ENCODE results near the gene KIF18A. TPM values are rescaled to one million over a fixed set of nuclear protein-coding genes. Genes with fewer than 3 reads are reported as not detected.
A peak's percentile ranks its signal among the peaks of the same experiment; 100 is the strongest.
"Not testable (repeated sequence)": the region's sequence is repeated elsewhere in the genome, so short reads cannot be mapped to it uniquely, and the experiment has no call there.

KIF18A gene
- 1 to 10 TPM in 11 of 12 donors, not detected in 1; 2.5 to 8.1 (median 4.8) TPM for polyA plus RNA-seq (ENCODE audit: insufficient read length in 12 of 12)
- long read RNA-seq, donor 1, partial matches to known transcripts, result 0 of 1 reads
- long read RNA-seq, donor 1, other reads (novel, unspliced or antisense), result 0 of 1 reads
- long read RNA-seq, donor 2, partial matches to known transcripts, result 0 of 2 reads
- long read RNA-seq, donor 2, other reads (novel, unspliced or antisense), result 0 of 2 reads
- long read RNA-seq, donor 3, result 0 reads
- long read RNA-seq, donor 4, result 0 reads
- long read RNA-seq, donor 5, result 0 reads
- long read RNA-seq, donor 6, partial matches to known transcripts, result 0 of 2 reads
- long read RNA-seq, donor 6, other reads (novel, unspliced or antisense), result 0 of 2 reads
- long read RNA-seq, donor 7, result 0 reads
- long read RNA-seq, donor 8, partial matches to known transcripts, result 0 of 1 reads
- long read RNA-seq, donor 8, other reads (novel, unspliced or antisense), result 0 of 1 reads
- long read RNA-seq, donor 9, result 0 reads
- long read RNA-seq, donor 10, partial matches to known transcripts, result 0 of 1 reads
- long read RNA-seq, donor 10, other reads (novel, unspliced or antisense), result 0 of 1 reads
- long read RNA-seq, donor 11, partial matches to known transcripts, result 0 of 1 reads
- long read RNA-seq, donor 11, other reads (novel, unspliced or antisense), result 0 of 1 reads

DNA sequence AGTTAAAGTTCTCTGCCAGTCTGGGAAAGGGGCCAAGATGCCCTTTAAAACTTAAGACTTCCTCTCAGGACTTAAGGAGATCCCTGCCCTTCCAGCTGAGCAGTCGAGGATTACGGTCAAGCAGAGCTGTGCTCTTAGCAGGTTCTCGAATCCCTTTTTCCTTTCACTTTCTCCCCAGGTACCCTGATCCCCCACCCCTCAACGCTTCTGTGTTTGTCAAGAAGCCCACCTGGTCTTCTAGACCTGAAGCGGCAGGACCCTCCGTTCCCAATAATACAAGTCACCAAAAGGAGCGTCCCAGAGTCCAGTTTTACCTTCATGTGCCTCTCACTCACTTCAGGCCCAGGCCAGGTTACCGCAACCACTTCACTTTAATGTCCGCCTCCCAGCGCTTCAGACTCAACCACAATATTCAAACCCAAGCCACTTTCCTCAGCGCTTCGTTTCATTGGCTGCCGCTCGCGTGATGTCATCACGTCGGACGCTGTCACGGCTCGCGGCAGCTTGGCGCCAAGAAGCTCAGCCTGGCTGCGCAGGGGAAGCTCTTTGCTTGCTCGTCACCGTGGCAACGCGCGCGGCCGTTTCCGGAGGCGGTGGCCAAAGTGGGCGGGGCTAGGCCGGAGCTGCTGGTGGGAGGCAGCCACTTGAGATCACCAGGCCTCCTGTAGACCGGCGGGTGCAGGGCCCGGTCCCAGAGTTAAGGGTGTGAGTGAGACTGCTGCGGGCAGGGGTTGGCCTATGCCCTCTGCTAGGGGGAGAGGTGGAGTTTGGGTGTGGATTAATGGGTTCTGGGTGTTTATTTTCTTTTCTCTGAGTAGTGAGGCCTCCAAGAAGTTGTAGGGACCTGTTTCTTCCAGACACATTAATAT lies at the start of gene KIF18A, which contains the start of gene METTL15:
KIF18A (minus strand) TSS at position 407 of the 869 bp plus-strand sequence. CDS start 10,209 bp downstream, outside the sequence.
METTL15 (plus strand) TSS at position 639 of the 869 bp plus-strand sequence. CDS start 4,947 bp downstream, outside the sequence.
- DNase-seq, result peak; percentile 100

DNA sequence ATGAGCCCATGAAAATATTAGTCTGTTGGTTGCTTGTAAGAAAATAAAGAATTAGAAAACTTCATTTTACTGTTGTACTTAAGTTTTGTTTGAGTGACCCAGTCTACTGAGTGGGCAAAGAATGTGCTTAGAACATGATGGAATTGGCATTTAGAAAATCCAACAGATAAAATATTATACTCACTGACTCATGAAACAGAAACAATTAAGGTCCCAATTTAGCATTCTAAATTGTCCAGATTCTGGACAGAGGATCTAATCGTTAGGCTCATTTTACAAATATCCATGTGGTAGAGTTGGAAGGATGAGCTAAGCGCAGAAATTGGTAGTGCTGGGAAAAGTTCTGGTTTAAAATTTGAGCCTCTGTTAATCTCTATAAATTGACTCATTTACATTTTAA lies 45.6 kb upstream of the KIF18A start:
- DNase-seq, result no peak

DNA sequence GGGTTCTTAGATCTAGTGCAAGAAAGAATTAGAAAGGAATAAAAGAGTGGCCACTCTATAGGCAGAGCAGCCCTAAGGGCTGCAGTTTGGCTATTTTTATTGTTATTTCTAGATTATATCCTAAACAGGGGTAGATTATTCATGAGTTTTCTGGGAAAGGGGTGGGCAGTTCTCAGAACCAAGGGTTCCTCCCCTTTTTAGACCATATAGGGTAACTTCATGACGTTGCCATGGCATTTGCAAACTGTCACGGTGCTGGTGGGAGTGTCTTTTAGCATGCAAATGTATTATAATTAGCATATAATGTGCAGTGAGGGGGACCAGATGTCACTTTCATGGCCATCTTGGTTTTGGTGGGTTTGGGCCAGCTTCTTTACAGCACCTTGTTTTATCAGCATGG lies 44.8 kb upstream of the KIF18A start:
- DNase-seq, result no peak

DNA sequence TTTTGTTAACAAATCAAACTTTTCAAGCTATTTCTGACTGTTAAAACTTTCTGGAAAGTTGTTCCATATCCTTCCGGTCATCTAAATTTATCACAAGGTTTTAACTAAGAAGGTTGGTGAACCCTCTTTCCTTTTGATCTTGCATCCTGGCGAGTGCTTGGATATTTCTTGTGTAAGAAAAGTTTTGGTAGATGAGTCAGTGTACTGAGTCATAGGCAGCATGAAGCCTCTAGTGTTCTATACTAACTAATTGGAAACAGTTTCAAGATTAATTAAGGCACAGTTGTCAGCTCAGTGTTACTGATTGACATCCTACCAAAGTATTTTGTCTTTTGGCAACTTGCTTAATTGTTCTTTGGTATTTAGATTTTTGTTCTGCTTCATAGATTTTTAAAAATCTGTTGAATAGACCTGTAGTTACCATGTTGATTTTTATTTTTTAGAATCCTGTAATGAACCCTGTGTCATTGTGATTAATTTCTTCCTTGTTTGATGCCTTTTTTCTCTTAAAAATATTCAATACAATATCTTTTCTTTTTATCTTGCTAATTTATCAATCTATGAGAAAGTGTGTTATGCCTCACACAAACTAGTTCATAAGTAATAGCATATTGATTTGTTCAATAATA lies 38.3 kb upstream of the KIF18A start:
- no peak for DNase-seq

DNA sequence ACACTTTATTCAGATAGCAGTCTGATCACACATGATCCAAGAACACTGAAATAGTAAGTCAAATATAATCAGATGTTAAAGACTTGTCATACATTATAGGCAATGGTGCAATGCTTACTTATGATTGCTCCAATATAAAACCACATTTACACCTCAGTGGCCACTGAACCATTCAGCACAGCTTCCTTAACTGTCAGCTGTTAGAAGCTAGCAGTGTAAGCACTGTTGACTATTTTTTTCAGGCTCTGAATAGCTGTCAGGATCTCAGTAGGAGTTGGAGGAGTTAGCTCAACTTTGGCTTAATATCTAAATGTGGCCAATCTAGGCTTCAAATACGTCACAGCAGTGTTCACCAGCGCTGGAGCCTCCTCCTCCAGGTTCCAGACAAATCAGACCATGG lies 36.9 kb upstream of the KIF18A start:
- no peak for DNase-seq

DNA sequence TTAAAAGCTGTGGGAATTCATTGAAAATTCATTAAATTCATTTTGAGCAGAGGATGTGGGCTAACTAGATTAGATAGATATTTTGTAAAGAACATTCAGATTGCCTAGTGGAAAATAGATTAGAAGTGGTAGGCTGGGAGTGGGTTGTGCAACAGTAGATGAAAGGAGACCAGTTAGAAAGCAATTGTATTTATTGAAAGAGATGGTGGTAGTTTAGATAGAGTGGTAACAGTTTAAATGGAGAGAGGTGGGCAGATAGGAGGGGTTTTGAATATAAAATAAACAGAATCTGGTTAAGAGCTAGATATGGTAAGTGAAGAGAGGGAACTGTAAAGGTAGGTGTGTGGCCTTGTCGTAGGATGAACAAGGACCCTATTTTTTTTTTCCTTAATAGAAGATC lies 34.8 kb upstream of the KIF18A start:
- DNase-seq, result no peak

DNA sequence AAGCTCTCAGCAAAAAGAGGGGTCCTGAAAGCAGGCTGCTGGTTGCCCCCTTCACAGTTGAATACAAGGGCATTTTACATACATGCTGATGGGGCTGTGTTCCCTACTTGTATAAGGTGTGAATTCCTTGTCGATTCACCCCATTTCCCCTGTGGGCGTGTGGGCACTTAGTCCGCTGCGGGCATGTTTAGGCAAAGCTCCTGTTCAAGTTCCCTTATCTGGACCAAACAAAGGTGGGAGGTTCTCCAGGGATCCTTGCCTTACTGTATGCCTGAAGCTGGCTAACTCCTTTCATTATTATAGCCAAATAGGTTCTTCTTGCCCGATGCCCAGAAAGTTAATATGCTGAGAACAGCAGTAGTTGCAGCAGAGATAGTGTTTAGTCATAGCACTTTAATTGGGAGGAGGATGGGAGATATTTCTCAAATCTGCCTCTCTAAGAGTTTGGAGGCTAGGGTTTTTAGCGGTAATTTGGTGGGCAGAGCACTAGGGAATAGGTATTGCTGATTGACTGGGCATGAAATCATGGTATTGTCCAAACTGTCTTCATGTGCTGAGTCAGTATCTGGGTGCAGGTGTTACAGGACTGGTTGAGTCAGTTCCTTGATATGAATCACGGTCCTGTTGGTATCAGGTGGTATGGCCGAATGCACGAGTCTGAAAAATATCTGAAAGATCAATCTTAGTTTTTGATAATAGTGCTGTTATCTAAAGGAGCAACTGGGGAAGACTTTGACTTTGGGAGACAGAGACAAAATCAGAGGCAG lies 32.9 kb upstream of the KIF18A start:
- no peak for DNase-seq

DNA sequence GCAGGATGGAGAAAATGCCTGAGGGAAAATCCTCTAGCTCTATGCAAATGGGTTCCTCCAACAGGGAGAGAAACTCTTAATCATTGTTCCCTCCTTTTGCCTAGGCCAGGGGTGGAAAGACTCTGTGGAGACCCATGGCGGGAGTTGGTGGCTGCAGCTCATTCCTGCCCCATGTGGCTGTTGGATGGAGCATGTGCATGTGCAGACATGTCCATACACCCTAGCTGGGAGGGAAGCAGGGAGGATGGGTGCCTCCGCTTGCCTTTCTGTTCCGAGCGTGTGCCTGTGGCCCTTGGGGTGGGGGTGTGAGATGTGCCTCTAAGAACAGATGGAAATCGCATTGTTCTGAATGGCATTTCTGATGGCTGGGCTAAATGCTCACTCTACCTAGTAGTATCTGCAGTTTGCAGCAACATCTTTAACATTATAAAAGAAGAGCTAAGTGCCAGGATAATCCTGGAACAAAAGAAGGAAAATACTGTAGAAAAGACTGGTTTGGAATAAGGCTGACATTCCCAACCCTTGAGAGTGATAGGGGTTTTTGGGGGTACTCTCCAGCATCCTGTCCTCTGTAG lies 32.0 kb upstream of the KIF18A start:
- no peak for DNase-seq

DNA sequence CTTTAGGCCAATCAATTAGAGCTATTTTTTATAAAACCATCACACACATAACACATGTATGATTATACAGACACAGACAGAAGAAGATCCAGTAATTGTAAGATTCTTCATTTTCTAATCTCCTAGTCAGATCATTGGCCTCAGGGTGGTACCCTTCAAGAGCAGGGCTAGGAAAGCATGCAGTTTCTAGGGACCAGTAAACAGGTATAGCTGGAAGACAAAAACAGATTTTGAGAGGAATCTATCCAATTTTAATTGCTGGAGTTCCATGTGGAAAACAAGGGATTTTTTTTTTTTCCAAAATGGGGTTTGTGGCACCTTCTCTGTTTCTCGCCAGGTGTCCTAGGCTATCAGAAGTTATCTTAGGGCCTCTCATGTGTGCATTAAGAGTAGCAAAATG lies 29.9 kb upstream of the KIF18A start:
- DNase-seq, result no peak

DNA sequence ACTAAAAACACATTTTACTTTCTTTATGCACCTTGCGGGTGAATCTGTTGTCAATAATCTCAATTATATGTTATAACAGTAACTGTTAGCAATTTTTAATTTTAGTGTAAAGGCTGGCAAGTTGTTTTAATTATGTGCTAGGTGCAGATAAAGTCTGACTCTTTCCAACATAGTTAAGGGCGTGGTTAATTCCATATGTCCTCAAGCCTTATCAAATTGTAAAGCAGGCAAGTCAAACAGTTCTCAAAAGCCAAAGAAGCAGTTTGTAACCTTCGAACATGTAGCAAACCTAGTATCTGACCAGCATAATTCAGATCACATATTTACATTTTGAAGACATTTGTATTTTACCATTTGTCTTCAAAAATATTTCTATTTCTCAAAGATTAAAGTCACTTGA lies 29.4 kb upstream of the KIF18A start:
- no peak for DNase-seq

DNA sequence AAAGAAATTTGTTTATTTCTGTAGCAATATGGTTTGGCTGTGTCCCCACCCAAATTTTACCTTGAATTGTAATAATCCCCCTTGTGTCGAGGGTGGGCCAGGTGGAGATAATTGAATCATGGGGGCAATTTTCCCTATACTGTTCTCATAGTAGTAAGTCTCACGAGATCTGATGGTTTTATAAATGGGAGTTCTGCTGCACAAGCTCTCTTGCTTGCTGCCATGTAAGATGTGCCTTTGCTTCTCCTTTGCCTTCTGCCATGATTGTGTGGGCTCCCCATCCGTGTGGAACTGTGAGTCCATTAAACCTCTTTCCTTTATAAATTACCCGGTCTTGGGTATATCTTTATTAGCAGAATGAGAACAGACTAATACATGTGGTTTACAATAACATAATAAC lies 28.2 kb upstream of the KIF18A start:
- not testable (repeated sequence) for DNase-seq

DNA sequence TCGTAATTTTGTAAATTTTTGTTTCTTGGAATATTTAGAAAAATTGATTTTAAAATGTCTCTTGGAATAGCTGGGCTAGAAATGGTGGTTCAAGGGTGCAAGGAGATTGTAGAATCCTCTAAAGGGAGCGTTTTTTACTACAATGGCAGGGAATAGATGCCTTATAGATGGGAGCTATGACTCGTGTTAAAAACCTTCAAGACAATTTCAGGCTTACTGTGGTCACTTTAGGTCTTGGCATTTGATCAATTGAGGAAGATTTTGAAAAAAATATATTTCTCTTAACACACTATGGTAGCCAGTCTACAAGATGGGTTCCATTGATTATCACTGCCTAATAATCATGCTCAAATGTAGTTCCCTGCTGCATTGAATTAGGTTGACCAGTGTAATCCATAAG lies 25.2 kb upstream of the KIF18A start:
- DNase-seq, result no peak

DNA sequence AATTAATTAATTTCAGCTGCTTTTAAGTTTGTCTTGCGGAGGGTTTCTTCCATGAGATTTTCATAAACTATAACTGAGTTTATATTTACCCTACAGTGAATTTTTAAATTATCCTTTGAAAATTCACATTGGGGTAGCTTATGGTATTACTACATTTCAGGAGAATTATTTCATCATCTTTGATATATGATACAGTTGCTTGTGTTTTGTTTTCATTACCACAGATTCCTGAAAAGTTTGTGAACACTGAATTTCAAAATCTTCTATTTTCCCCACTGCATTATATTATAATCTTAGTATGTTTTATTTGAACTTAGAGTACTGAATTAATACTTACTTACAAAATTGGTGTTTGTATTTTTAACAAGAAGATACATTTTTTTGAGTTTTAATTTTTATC lies 24.6 kb upstream of the KIF18A start:
- DNase-seq, result no peak

DNA sequence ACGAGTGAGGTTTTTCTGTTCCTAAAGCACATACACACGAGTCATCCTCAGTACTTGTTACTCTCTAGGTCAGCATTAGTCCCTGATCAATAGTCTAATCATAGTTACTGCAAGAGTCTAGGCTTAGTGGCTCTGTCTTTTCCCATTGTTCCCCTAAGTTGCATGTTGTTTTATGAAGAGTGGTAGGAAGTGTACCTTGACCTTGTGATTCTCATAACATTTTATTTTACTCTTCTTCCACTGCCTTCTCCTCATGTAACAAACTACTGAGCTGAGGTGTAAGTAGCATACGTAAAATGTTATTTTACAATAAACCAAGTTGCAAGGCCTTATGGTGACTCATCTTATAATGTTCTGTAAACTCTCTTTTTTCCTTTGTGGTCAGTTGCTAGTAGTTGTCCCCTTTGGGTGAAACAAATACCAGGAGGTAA lies 15.2 kb upstream of the KIF18A start:
- DNase-seq, result no peak

DNA sequence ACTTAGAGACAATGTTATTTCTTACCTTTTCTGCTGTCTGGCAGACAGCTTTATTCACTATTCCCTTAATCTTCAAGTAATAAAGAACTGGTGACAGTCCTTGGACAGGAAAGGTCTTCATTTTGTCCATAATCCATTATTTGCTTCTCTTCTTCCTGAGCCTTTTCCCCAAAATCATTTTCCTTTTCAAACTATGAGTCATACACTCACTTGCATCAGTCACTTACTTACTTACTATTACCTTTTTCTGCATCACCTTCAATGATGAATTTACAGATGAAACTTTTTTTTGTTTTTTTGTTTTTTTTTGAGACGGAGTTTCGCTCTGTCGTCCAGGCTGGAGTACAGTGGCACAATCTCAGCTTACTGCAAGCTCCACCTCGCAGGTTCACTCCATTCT lies 9.8 kb upstream of the KIF18A start:
- DNase-seq, result no peak

DNA sequence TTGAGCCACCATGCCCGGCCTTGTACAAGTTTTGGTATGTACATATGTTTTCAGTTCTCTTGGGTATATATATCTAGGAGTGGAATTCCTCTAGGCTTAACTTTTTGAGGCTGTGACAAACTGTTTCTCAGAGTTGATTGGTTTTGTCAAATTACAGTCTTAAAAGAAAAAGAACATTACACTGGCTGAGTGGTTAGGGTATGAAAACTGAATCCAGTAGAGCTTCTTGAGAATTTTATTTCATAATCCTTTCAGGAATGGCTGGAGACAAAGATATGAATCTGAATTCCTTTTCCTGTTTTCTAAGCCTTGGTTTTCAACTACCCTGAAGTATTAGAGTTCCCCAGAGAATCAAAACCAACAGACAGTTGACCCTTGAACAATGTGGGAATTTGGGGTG lies 6.8 kb upstream of the KIF18A start:
- DNase-seq, result no peak

DNA sequence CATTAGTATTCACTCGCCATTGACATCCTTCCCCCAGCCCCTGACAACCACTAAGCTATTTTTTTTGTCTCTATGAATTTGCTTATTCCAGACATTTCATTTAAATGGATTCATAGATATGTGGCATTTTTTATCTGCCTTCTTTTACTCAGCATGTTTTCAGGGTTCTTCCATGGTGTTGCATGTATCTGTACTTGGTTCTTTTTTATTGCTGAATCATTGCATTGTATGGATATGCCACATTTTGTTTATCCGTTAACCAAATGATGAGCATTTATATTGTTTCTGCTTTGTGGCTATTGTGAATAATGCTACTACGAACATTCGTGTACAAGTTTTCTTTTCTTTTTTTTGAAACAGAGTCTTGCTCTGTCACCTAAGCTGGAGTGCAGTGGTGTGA lies 6.2 kb upstream of the KIF18A start:
- no peak for DNase-seq

DNA sequence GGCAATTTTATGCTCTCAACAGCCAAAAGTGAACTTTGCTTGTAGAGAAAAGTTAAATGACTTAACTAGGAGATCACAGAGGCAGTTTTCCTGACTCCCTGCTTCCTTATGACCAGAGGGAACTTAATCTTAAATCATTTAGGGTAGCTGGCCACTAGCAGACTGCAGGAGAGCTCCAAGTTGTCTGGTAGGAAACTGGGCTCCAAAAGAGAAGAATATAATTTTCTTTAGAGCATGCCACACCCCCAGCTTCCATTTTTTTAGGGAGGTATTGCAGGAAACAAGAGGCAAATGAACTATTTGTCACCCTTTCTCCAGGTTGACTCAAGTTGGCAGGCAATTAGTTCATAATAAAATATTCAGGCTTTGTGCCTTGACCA lies 2.9 kb upstream of the KIF18A start:
- DNase-seq, result no peak

DNA sequence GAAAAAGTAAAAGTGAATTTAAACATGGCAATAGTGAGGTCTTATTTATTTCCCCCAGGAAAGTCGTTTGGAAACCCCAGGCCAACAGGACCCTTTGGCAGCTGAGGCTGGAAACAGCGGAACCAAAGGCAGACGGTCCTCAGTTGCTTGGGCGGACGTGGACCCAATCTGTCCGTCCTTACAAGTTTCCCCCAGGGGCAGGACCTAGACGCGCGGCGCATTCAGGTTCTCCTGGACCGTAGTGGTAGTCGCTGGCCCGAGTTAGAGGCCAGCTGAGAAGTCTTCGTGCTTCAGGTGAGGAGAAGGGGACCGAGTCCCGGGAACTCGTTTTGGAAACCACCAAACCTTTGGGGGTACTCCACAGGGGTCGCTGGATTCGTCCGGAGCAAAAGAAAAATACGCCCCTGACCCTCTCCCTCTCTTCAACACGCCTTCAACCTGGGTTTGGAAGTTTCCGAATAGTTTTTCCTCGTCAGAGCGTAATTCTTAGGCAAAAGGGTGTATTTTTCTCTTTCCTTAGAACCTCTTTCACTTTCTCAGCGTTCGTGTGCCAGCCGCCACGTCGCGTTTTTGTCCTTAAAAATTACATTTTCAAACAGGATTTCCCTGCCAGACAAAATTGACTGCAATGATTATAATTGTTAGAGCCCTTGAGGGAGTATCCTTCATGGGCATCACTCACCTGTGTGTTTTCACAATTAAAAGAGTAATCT lies 2.3 kb upstream of the KIF18A start:
- peak; percentile 75 for DNase-seq

DNA sequence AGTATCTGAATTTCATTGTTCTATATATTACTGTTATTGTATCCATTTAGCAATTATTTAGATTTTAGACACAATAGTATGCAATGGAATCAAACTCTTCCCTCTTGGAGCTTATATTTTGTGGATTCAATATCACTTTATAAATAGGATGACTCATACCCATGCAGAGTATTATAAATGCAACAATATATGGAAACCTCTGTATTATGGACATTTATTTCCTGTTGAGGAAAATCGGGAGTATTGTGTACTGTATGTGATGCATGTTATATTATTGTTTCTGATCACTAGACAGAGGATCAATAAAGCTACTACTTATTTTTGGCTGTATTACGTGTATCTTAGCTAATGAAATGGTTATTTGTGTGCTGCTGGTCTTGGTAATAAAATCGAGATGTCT lies 1.0 kb upstream of the KIF18A start:
- peak; percentile 14 for DNase-seq

Data from muscle of arm (tissue), 14 donors.